OCI-LY7 (cell line): ENCODE results near the gene HDAC7. TPM values are rescaled to one million over a fixed set of nuclear protein-coding genes. Genes with fewer than 3 reads are reported as not detected.

ENCODE experiments used
- BruUV-seq: library from RNA; stranded (reverse); fragments of 400-500 nt; replicated peaks from 2 replicates; lab custom pipeline; 2021; lab: Mats Ljungman, UMichigan
- CTCF ChIA-PET: fragments of 300-600 bp; sonication (Branson Sonifier 250); formaldehyde crosslinking; loops from one replicate; lab custom pipeline; 2022; ENCODE audit warnings: antibody characterized with exemption; ENCODE audit not compliant: unreplicated experiment; lab: Charles Lee
- POLR2A ChIA-PET: fragments of 300-600 bp; sonication (Branson Sonifier 250); formaldehyde crosslinking; loops from one replicate; lab custom pipeline; 2022; ENCODE audit warnings: antibody characterized with exemption; lab: Charles Lee
- DNase-seq: peaks from one replicate; pipeline ENCODE4 v3.0.0-alpha.2; 2015; ENCODE audit warnings: low spot score
- H2AFZ ChIP-seq: fragments of 200-600 bp; sonication (generic), shearing (Covaris generic); 2 replicates; pipeline ENCODE4 v1.6.1; 2014; ENCODE audit warnings: mild to moderate bottlenecking, antibody characterized with exemption, low read length, moderate library complexity
- H3K27ac ChIP-seq: fragments of 200-600 bp; sonication (generic); 2 replicates; pipeline ENCODE4 v1.5.1; 2014; ENCODE audit warnings: mixed run types, low read depth, mild to moderate bottlenecking, moderate library complexity, low read length, inconsistent platforms; ENCODE audit not compliant: poor library complexity, severe bottlenecking
- H3K36me3 ChIP-seq: fragments of 200-600 bp; sonication (generic); 2 replicates; pipeline ENCODE4 v1.6.1; 2014; ENCODE audit warnings: mild to moderate bottlenecking, antibody characterized with exemption, low read length, moderate library complexity, mixed read lengths; ENCODE audit not compliant: insufficient read depth
- H3K4me1 ChIP-seq: fragments of 200-600 bp; sonication (generic); 2 replicates; pipeline ENCODE4 v1.5.1; 2014; ENCODE audit warnings: mild to moderate bottlenecking, low read length; ENCODE audit not compliant: insufficient read depth, poor library complexity, severe bottlenecking
- H3K4me2 ChIP-seq: fragments of 200-600 bp; sonication (generic); 2 replicates; pipeline ENCODE4 v1.6.1; 2014; ENCODE audit warnings: mild to moderate bottlenecking, low read length
- H3K4me3 ChIP-seq: fragments of 200-600 bp; sonication (generic); 2 replicates; pipeline ENCODE4 v1.5.1; 2014; ENCODE audit warnings: mild to moderate bottlenecking, low read depth, low read length; ENCODE audit not compliant: poor library complexity, severe bottlenecking
- H3K79me2 ChIP-seq: fragments of 200-600 bp; sonication (generic); 2 replicates; pipeline ENCODE4 v1.6.1; 2016; ENCODE audit warnings: low read depth, mild to moderate bottlenecking, low read length, moderate library complexity, mixed read lengths; ENCODE audit not compliant: insufficient read depth
- H3K9me2 ChIP-seq: fragments of 200-600 bp; sonication (generic); 2 replicates; pipeline ENCODE4 v1.6.1; 2016; ENCODE audit warnings: mild to moderate bottlenecking, low read length, mixed read lengths; ENCODE audit not compliant: insufficient read depth
- H3K9me3 ChIP-seq: fragments of 200-600 bp; sonication (generic); 2 replicates; pipeline ENCODE4 v1.6.1; 2014; ENCODE audit warnings: mild to moderate bottlenecking, mixed run types, low read length, mixed read lengths
- H4K20me1 ChIP-seq: fragments of 200-600 bp; sonication (generic); 2 replicates; pipeline ENCODE4 v1.6.1; 2014; ENCODE audit warnings: mild to moderate bottlenecking, antibody characterized with exemption, low read length, moderate library complexity, mixed read lengths; ENCODE audit not compliant: insufficient read depth
- EZH2phosphoT487 ChIP-seq: fragments of 200-600 bp; sonication (generic); IDR thresholded peaks from 2 replicates; pipeline ENCODE4 v1.6.1; 2018; ENCODE audit warnings: low read depth, borderline replicate concordance, mild to moderate bottlenecking, mixed run types, antibody characterized with exemption, low read length, moderate library complexity, mixed read lengths
- intact Hi-C: fragments of 100-400 bp; cut with micrococcal nuclease; formaldehyde crosslinking; loops from one replicate; pipeline ENCODE4 v1.10.0; 2022; ENCODE audit not compliant: unreplicated experiment
- total RNA-seq, 2 experiments: library from RNA; depleted of rRNA in 1 of 2; stranded (reverse); fragments of >200 nt in 1 of 2; shearing (Covaris generic) in 1 of 2; gene quantifications; 2 replicates each; pipeline ENCODE4 v1.2.3, GENCODE V29; 2014 to 2022
- TF ChIP-seq, protein P1 (sequence below): fragments of 200-600 bp; sonication (generic); conservative IDR thresholded peaks from 2 replicates; pipeline ENCODE4 v1.5.1; 2014; ENCODE audit warnings: mild to moderate bottlenecking, antibody characterized with exemption, low read length, moderate library complexity, mixed read lengths

Gene HDAC7
- total RNA-seq, 2 experiments from 2014 or later = 45.9 to 131 TPM

DNA sequence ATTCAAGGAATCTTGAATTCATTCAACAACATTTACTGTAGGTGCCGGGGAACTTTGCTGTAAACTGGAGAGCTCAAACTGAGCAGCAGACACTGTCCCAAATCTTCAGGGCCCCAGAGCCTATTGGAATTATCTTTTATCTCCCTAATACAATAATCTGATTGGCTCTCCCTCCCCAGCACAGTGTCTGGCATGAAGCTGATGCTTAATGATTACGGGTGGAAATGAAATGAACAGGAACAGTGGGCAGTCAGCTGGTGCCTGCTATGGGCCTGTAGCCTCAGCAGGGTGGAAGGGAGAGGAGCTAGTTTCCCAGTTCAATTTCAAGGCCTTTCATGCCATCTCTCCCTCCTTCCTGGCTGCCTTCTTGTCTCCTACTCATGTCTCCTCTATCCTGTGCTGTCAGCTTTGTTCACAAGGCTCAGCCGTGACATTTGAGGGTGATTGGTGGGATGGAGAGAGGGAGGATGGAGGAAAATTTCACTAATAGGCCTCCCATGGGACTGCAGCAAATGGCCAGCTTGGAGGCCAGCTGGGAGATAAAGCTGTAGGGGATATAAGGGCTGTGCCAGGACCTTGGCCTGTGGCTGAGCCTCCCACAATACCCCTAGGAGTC lies 56.7 kb downstream of the HDAC7 start:
- Histone ChIP-seq H3K9me2 (no peaks in the 10 kb centered on the region), H3K9me3 (no peaks in the 10 kb centered on the region), H3K4me1 (peaks cover 34% of the 10 kb centered on the region), H3K4me2 (no peak overlapping the region), H2AFZ (no peak overlapping the region), H3K27ac (no peak overlapping the region), H3K79me2 (no peaks in the 10 kb centered on the region), H4K20me1 (no peaks in the 10 kb centered on the region), H3K36me3 (no peaks in the 10 kb centered on the region), H3K4me3 (no peak overlapping the region)
- TF ChIP-seq, protein P1, sequence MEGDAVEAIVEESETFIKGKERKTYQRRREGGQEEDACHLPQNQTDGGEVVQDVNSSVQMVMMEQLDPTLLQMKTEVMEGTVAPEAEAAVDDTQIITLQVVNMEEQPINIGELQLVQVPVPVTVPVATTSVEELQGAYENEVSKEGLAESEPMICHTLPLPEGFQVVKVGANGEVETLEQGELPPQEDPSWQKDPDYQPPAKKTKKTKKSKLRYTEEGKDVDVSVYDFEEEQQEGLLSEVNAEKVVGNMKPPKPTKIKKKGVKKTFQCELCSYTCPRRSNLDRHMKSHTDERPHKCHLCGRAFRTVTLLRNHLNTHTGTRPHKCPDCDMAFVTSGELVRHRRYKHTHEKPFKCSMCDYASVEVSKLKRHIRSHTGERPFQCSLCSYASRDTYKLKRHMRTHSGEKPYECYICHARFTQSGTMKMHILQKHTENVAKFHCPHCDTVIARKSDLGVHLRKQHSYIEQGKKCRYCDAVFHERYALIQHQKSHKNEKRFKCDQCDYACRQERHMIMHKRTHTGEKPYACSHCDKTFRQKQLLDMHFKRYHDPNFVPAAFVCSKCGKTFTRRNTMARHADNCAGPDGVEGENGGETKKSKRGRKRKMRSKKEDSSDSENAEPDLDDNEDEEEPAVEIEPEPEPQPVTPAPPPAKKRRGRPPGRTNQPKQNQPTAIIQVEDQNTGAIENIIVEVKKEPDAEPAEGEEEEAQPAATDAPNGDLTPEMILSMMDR = no peak
- no peak for TF ChIP-seq EZH2phosphoT487
- no TSS peak for BruUV-seq
- no peak for DNase-seq
- intact Hi-C loops = no loop called here
- ChIA-PET POLR2A (interaction anchor here (0.5 to 1.6 kb wide), 4 partner anchors 16 to 198 kb away, joined by 3 read pairs; no protein-coding TSS in a partner anchor), CTCF (interaction anchor here (1.4 to 2.5 kb wide), 2 partner anchors 18 to 20 kb away, joined by 4 to 10 read pairs; no protein-coding TSS in a partner anchor)

DNA sequence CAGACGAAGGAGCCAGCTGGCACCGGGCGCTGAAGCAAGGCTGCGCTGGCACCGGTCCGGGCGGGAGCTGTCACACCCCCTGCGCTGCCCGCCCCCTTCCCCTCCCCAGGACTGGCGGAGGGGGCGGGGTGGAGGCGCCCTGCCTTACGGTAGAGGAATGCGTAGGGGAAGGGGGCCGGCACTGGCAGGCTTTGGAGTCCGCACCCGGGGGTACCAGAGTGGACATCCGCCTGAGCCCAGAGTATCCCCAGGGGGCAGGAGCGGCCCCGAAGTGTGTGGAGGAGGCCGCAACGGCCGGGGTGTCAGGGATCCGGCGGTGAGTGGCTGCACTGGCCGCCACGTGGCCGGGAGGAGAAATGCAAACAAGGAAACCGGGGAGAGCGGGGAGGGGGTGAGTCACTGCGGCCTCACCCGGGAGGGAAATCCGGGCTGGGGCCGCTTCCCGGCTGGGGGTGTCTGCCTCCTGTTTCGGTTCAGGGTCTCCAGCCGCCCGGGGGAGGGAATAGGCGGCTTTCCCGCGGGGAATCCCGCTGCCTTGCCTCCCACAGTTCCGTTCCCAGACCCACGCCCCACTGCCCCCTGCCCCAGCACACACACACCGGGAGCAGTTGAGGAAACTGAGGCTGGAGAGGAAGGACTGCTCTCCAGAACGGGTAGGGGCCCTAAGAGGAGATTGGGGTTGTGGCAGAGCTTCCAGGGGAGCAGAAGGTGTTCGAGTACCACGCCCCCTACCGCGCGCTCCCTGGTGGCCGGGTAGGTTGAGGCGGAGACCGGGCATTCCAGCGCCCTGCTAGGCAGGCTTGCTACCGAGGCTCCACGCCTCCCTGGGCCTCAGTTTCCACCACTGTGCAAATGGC lies 60.6 kb downstream of the HDAC7 start, which contains the start of gene RAPGEF3:
Gene RAPGEF3 (minus strand): TSS at position 47 of the 857 bp plus-strand sequence. CDS start 324 bp downstream, outside the sequence.
- Histone ChIP-seq H2AFZ (peak within 1 kb of the TSS; percentile 99), H3K4me1 (peaks cover 39% of the 10 kb centered on the region), H3K4me2 (peak within 1 kb of the TSS; percentile 92), H4K20me1 (no peaks in the 10 kb centered on the region), H3K36me3 (no peaks in the 10 kb centered on the region), H3K27ac (no peak within 1 kb of the TSS), H3K4me3 (peak within 1 kb of the TSS; percentile 70), H3K9me2 (no peaks in the 10 kb centered on the region), H3K9me3 (no peaks in the 10 kb centered on the region), H3K79me2 (no peaks in the 10 kb centered on the region)
- peak; percentile 78 for DNase-seq
- ChIA-PET POLR2A (interaction anchor here (0.5 to 6.7 kb wide), 5 partner anchors 8 to 1533 kb away, joined by 6 to 44 read pairs (median 8); no protein-coding TSS in a partner anchor), CTCF (interaction anchor here (0.8 to 2.3 kb wide), 3 partner anchors 8 to 438 kb away, joined by 3 to 16 read pairs (median 13); no protein-coding TSS in a partner anchor)
- intact Hi-C loops = loop anchor here (1.0 kb wide), 1 partner anchor 17 kb away; no protein-coding TSS in a partner anchor
- TF ChIP-seq, protein P1 = peak; percentile 68
- TF ChIP-seq EZH2phosphoT487 = no peak
- no TSS peak for BruUV-seq
